PC-3 (cell line): ENCODE results near the gene NUDT8. TPM values are rescaled to one million over a fixed set of nuclear protein-coding genes. Genes with fewer than 3 reads are reported as not detected.

Experiments
- ATAC-seq: fragments of 200-7000 bp; cut with Tn5 transposase; 2 replicates; pipeline ENCODE4 v1.9.1; 2020; ENCODE audit warnings: mild to moderate bottlenecking, moderate library complexity
- BruUV-seq: library from RNA; stranded (reverse); fragments of 400-500 nt; replicated peaks from 2 replicates; lab custom pipeline; 2021; lab: Mats Ljungman, UMichigan
- CTCF ChIA-PET: fragments of 300-600 bp; sonication (Branson Sonifier 250); formaldehyde crosslinking; loops from one replicate; lab custom pipeline; 2022; ENCODE audit warnings: antibody characterized with exemption; lab: Charles Lee
- POLR2A ChIA-PET: fragments of 300-600 bp; sonication (Branson Sonifier 250); formaldehyde crosslinking; loops from one replicate; lab custom pipeline; 2022; ENCODE audit warnings: antibody characterized with exemption; ENCODE audit not compliant: unreplicated experiment; lab: Charles Lee
- DNase-seq: peaks from one replicate; pipeline ENCODE4 v3.0.0-alpha.2; 2015
- H2AFZ ChIP-seq: fragments of 300-600 bp; sonication (generic); 2 replicates; pipeline ENCODE4 v1.6.0; 2016; ENCODE audit warnings: antibody characterized with exemption, low read length
- H3F3A ChIP-seq: fragments of 300-600 bp; sonication (generic); one replicate; pipeline ENCODE4 v1.6.0; 2017; ENCODE audit warnings: antibody characterized with exemption, low read length, control low read depth, mild to moderate bottlenecking; ENCODE audit not compliant: unreplicated experiment
- H3K27ac ChIP-seq: fragments of 300-600 bp; sonication (generic); 2 replicates; pipeline ENCODE4 v1.5.1; 2016; ENCODE audit warnings: mild to moderate bottlenecking, low read length
- H3K27me3 ChIP-seq: fragments of 300-600 bp; sonication (generic); 2 replicates; pipeline ENCODE4 v1.6.1; 2016; ENCODE audit warnings: low read length, mixed read lengths
- H3K36me3 ChIP-seq: fragments of 300-600 bp; sonication (generic); 2 replicates; pipeline ENCODE4 v1.6.1; 2016; ENCODE audit warnings: low read depth, mixed run types, low read length, mixed read lengths
- H3K4me1 ChIP-seq: fragments of 300-600 bp; sonication (generic); 2 replicates; pipeline ENCODE4 v1.5.1; 2016; ENCODE audit warnings: low read length; ENCODE audit not compliant: insufficient read depth
- H3K4me2 ChIP-seq: fragments of 300-600 bp; sonication (generic); 2 replicates; pipeline ENCODE4 v1.6.0; 2016; ENCODE audit warnings: low read length
- H3K4me3 ChIP-seq: fragments of 300-600 bp; sonication (generic); 2 replicates; pipeline ENCODE4 v1.5.1; 2016; ENCODE audit warnings: mild to moderate bottlenecking, low read length, mixed read lengths
- H3K79me2 ChIP-seq: fragments of 300-600 bp; sonication (generic); 2 replicates; pipeline ENCODE4 v1.6.1; 2017; ENCODE audit warnings: low read length, mixed read lengths
- H3K9ac ChIP-seq: fragments of 300-600 bp; sonication (generic); 2 replicates; pipeline ENCODE4 v1.6.0; 2016; ENCODE audit warnings: mild to moderate bottlenecking, low read length
- H3K9me2 ChIP-seq: fragments of 300-600 bp; sonication (generic); replicated peaks from 2 replicates; pipeline ENCODE4 v1.6.1; 2016; ENCODE audit warnings: mixed run types, low read length, mixed read lengths
- H3K9me3 ChIP-seq: fragments of 300-600 bp; sonication (generic); 2 replicates; pipeline ENCODE4 v1.6.1; 2016; ENCODE audit warnings: low read length, mixed read lengths
- H4K20me1 ChIP-seq: fragments of 300-600 bp; sonication (generic); 2 replicates; pipeline ENCODE4 v1.6.1; 2016; ENCODE audit warnings: low read length, mixed read lengths
- CTCF ChIP-seq: fragments of 300-600 bp; sonication (generic); conservative IDR thresholded peaks from 2 replicates; pipeline ENCODE4 v1.5.1; 2017; ENCODE audit warnings: antibody characterized with exemption, low read depth, mild to moderate bottlenecking, low read length
- EZH2 ChIP-seq: fragments of 300-600 bp; sonication (generic); IDR thresholded peaks from one replicate; pipeline ENCODE4 v1.6.1; 2017; ENCODE audit warnings: antibody characterized with exemption, mild to moderate bottlenecking, low read length; ENCODE audit not compliant: unreplicated experiment
- EZH2phosphoT487 ChIP-seq: fragments of 300-600 bp; sonication (generic); IDR thresholded peaks from 2 replicates; pipeline ENCODE4 v1.6.1; 2018; ENCODE audit warnings: mild to moderate bottlenecking, antibody characterized with exemption, low read length, borderline replicate concordance
- intact Hi-C: fragments of 100-400 bp; cut with micrococcal nuclease; formaldehyde crosslinking; loops from 2 replicates; pipeline ENCODE4 v1.9.0; 2023
- total RNA-seq: library from RNA; depleted of rRNA; stranded (reverse); fragments of >200 nt; gene quantifications from 2 replicates; pipeline ENCODE4 v1.2.3, GENCODE V29; 2014

The NUDT8 gene
- total RNA-seq, 1 experiment from 2014 or later: 50.6 TPM

GRCh38 chr11:67613313-67613959 lies 16.3 kb downstream of the NUDT8 start:
- BruUV-seq: no TSS peak
- ChIA-PET POLR2A (no interaction called here), CTCF (interaction anchor here (0.6 to 1.1 kb wide), 5 partner anchors 16 to 44 kb away, joined by 3 to 7 read pairs (median 3); partner anchors contain the start of genes GSTP1 and NUDT8)
- H3K9me3 ChIP-seq: no peaks in the 10 kb centered on the region
- H2AFZ ChIP-seq: no peak overlapping the region
- no peaks in the 10 kb centered on the region for H3K27me3 ChIP-seq
- H3K4me3 ChIP-seq: no peak overlapping the region
- intact Hi-C loops: no loop called here
- ATAC-seq: no peak
- no peak for DNase-seq
- no peak overlapping the region for H3K9ac ChIP-seq
- H3K36me3 ChIP-seq: peaks cover 25% of the 10 kb centered on the region
- peaks cover 6% of the 10 kb centered on the region for H3K79me2 ChIP-seq
- TF ChIP-seq CTCF (no peak), EZH2phosphoT487 (no peak), EZH2 (no peak)
- no peaks in the 10 kb centered on the region for H4K20me1 ChIP-seq
- no peak overlapping the region for H3K27ac ChIP-seq
- no peaks in the 10 kb centered on the region for H3K9me2 ChIP-seq
- no peaks in the 10 kb centered on the region for H3F3A ChIP-seq
- no peak overlapping the region for H3K4me2 ChIP-seq
- H3K4me1 ChIP-seq: no peaks in the 10 kb centered on the region; the same call in 1 of the 2 replicates

- Histone ChIP-seq H3K36me3 (peaks cover 28% of the 10 kb centered on the region), H4K20me1 (no peaks in the 10 kb centered on the region), H3K4me3 (no peak overlapping the region), H3K79me2 (peaks cover 13% of the 10 kb centered on the region), H3F3A (no peaks in the 10 kb centered on the region), H3K4me2 (no peak overlapping the region), H3K9me2 (no peaks in the 10 kb centered on the region), H3K27me3 (no peaks in the 10 kb centered on the region), H3K9ac (no peak overlapping the region), H3K4me1 (peaks cover 4% of the 10 kb centered on the region; the same call in 1 of the 2 replicates), H3K9me3 (no peaks in the 10 kb centered on the region), H2AFZ (no peak overlapping the region), H3K27ac (no peak overlapping the region)
- no TSS peak for BruUV-seq
- DNase-seq (no peak), ATAC-seq (no peak)
- ChIA-PET POLR2A (no interaction called here), CTCF (no interaction called here)
- TF ChIP-seq CTCF (no peak), EZH2phosphoT487 (no peak), EZH2 (no peak)
- intact Hi-C loops: no loop called here
These were observed 17.0 kb downstream of the NUDT8 start for GRCh38 chr11:67612751-67613150.
